H1 (cell line): ENCODE data around the gene MED29. TPM values are rescaled to one million over a fixed set of nuclear protein-coding genes. Genes with fewer than 3 reads are reported as not detected.
A peak's percentile ranks its signal among the peaks of the same experiment; 100 is the strongest.

Source experiments
- CBX5 ChIP-seq: fragments of 300-800, 300-1000 bp; sonication (generic); IDR thresholded peaks from 2 replicates; pipeline ENCODE4 v1.7.1; 2016; ENCODE audit warnings: antibody characterized with exemption, low read length, low read depth
- CBX8 ChIP-seq: fragments of 300-800, 300-1000 bp; sonication (generic); IDR thresholded peaks from 2 replicates; pipeline ENCODE4 v1.7.1; 2016; ENCODE audit warnings: low read depth, low read length, borderline replicate concordance
- CTCF ChIP-seq, 3 experiments: IDR thresholded peaks; 1 replicate in 2 of 3; 2 replicates in 1 of 3; pipeline versions ENCODE4 v1.5.1 to v1.6.1; 2011; ENCODE audit warnings: low read length in 3 of 3, mild to moderate bottlenecking in 3 of 3, inconsistent platforms in 2 of 3, low read depth in 1 of 3, moderate library complexity in 1 of 3; ENCODE audit not compliant: insufficient read depth in 1 of 3; ENCODE audit errors: control extremely low read depth in 1 of 3
- FOSL1 ChIP-seq: IDR thresholded peaks from 2 replicates; pipeline ENCODE4 v1.6.1; 2011; ENCODE audit warnings: mild to moderate bottlenecking, low read depth, low read length, moderate library complexity; ENCODE audit not compliant: insufficient read depth
- JUND ChIP-seq: IDR thresholded peaks from 2 replicates; pipeline ENCODE4 v1.6.1; 2011; ENCODE audit warnings: mild to moderate bottlenecking, improper control_type of control experiment, low read length
- MAFK ChIP-seq: IDR thresholded peaks from 2 replicates; pipeline ENCODE4 v1.6.1; 2012; ENCODE audit warnings: low read depth, mild to moderate bottlenecking, improper control_type of control experiment, low read length
- NANOG ChIP-seq: IDR thresholded peaks from 2 replicates; pipeline ENCODE4 v1.6.1; 2011; ENCODE audit warnings: low read length, low read depth, mild to moderate bottlenecking, inconsistent platforms; ENCODE audit not compliant: insufficient read depth, poor library complexity, severe bottlenecking
- PHF8 ChIP-seq: fragments of 200-600 bp; sonication (generic); conservative IDR thresholded peaks from 2 replicates; pipeline ENCODE4 v1.7.1; 2012; ENCODE audit warnings: low read depth, mild to moderate bottlenecking, inconsistent platforms, low read length, moderate library complexity
- POLR2A ChIP-seq, 2 experiments: IDR thresholded peaks; 1 replicate in 1 of 2; 2 replicates in 1 of 2; pipeline ENCODE4 v1.6.1; 2011; ENCODE audit warnings: low read depth in 2 of 2, low read length in 2 of 2, mild to moderate bottlenecking in 2 of 2; ENCODE audit errors: control extremely low read depth in 1 of 2
- RAD21 ChIP-seq, 2 experiments: IDR thresholded peaks in 1 of 2; conservative IDR thresholded peaks in 1 of 2; 2 replicates each; pipeline ENCODE4 v1.6.1; 2011; ENCODE audit warnings: low read depth in 2 of 2, low read length in 2 of 2, improper control_type of control experiment in 1 of 2, inconsistent platforms in 1 of 2, mild to moderate bottlenecking in 1 of 2, moderate library complexity in 1 of 2
- SIX5 ChIP-seq: IDR thresholded peaks from 2 replicates; pipeline ENCODE4 v1.6.1; 2011; ENCODE audit warnings: mild to moderate bottlenecking, low read depth, low read length
- SP1 ChIP-seq: IDR thresholded peaks from 2 replicates; pipeline ENCODE4 v1.6.1; 2011; ENCODE audit warnings: low read depth, low read length
- TCF12 ChIP-seq: IDR thresholded peaks from 2 replicates; pipeline ENCODE4 v1.6.1; 2011; ENCODE audit warnings: low read depth, mild to moderate bottlenecking, low read length
- ZNF274 ChIP-seq: IDR thresholded peaks from 2 replicates; pipeline ENCODE4 v1.7.0; 2012; ENCODE audit warnings: low read length, borderline replicate concordance; ENCODE audit errors: extremely low read depth
- polyA plus RNA-seq, 7 experiments: library from polyadenylated mRNA; depleted of rRNA in 3 of 7; stranded (reverse) in 5 of 7; unstranded in 2 of 7; fragments of >200 nt in 5 of 7; fragments of 200-250 nt in 2 of 7; gene quantifications; 1 replicate in 5 of 7; 2 replicates in 1 of 7; 4 replicates in 1 of 7; pipeline versions ENCODE4 v1.2.1 to v1.2.3, GENCODE V29; 2011 to 2013; ENCODE audit warnings: missing spikeins in 2 of 7, mixed read lengths in 2 of 7
- total RNA-seq: library from RNA; stranded (reverse); fragmentation: NEBNext Ultra II Directional; extraction: Animal tissue kit (Norgen Biotek cat#: 25700); gene quantifications from 2 replicates; pipeline ENCODE4 v1.2.1, GENCODE V29; 2021

MED29 gene
- total and polyA plus RNA-seq, 2 of the 8 experiments (the other 6 are each of a cell fraction or from before 2014, with no cell fraction given) = 31.1 to 52.5 TPM

GRCh38 chr19:39341719-39342604 lies 49.2 kb upstream of the MED29 start, which contains the start of gene SAMD4B (continued):
- TF ChIP-seq SIX5 (no peak), ZNF274 (no peak), JUND (no peak), CBX8 (no peak), RAD21 (IDR thresholded peaks at IDR 0.05 in 1 of 2, conservative IDR thresholded peaks at IDR 0.05 in 1 of 2; ENCODE audit: low read depth in 2 of 2, low read length in 2 of 2) (peak; percentile 22 to 24; a peak in 3 of 4 replicates), PHF8 (peak; percentile 79), SP1 (peak; percentile 89), POLR2A (IDR thresholded peaks at IDR 0.05; ENCODE audit: control extremely low read depth in 1 of 2, low read depth in 2 of 2, low read length in 2 of 2) (peak in 1 of 2 experiments; percentile 70; a peak in 2 of 3 replicates), MAFK (no peak; the same call in 1 of the 2 replicates), CBX5 (no peak), TCF12 (no peak), FOSL1 (no peak), CTCF (IDR thresholded peaks at IDR 0.05; ENCODE audit: control extremely low read depth in 1 of 3, insufficient read depth in 1 of 3, low read depth in 1 of 3, low read length in 3 of 3) (peak; percentile 61 to 78 (median 67)), NANOG (no peak)
